Activated CD8-positive, alpha-beta T cell treated with anti-CD3 and anti-CD28 coated beads for 36 hours (primary cell): ENCODE measurements around the gene SF3B6. TPM values are rescaled to one million over a fixed set of nuclear protein-coding genes. Genes with fewer than 3 reads are reported as not detected.

ENCODE experiments used
- total RNA-seq, 2 experiments: library from RNA; stranded (reverse); gene quantifications; one replicate each; pipeline ENCODE4 v1.2.3, GENCODE V29; 2021

The SF3B6 gene
- total RNA-seq, 2 experiments from 2014 or later = 141 to 144 TPM

Other genes with a start within 250 kb of the SF3B6 start
- 10 to 100 TPM; 12.5 to 13.2 TPM for gene ATAD2B, start 149.2 kb downstream of the SF3B6 start, total RNA-seq
- 10 to 100 TPM; 11.1 to 11.2 TPM for gene UBXN2A, start 135.9 kb downstream of the SF3B6 start, total RNA-seq
- under 1 TPM; 0.25 to 0.32 TPM for gene MFSD2B, start 66.2 kb downstream of the SF3B6 start, total RNA-seq
- gene WDCP, start 28.9 kb downstream of the SF3B6 start, total RNA-seq = 10 to 100 TPM; 20.2 to 23.0 TPM
- gene FKBP1B, start 26.6 kb downstream of the SF3B6 start, total RNA-seq = 1 to 10 TPM; 1.3 to 1.7 TPM
- gene TP53I3, start 8.5 kb upstream of the SF3B6 start, total RNA-seq = 1 to 10 TPM; 1.8 to 2.6 TPM
- gene PFN4, start 47.0 kb upstream of the SF3B6 start, total RNA-seq = not detected
- gene FAM228B, start 47.1 kb upstream of the SF3B6 start, total RNA-seq = 1 to 10 TPM; 4.5 to 5.7 TPM
- not detected for gene FAM228A, start 98.7 kb upstream of the SF3B6 start, total RNA-seq